ENCODE data around the gene PPP2R3B.

GRCh38 chrX:288561-288991 is 98.1 kb downstream of the PPP2R3B start:
- no peak for TF ChIP-seq CTCF (IDR thresholded peaks at IDR 0.05)
- no peak for TF ChIP-seq SOX15 (CRISPR knock-in tag; IDR thresholded peaks at IDR 0.05)
- no peak for TF ChIP-seq E2F1 (CRISPR knock-in tag; IDR thresholded peaks at IDR 0.05)
- TF ChIP-seq ZBTB21 (CRISPR knock-in tag; IDR thresholded peaks at IDR 0.05; ENCODE audit: borderline replicate concordance), result no peak
- TF ChIP-seq IRF1 (CRISPR knock-in tag; IDR thresholded peaks at IDR 0.05), result no peak
- no peak for TF ChIP-seq CREM (CRISPR knock-in tag; IDR thresholded peaks at IDR 0.05)
- TF ChIP-seq SMAD3 (CRISPR knock-in tag; IDR thresholded peaks at IDR 0.05; ENCODE audit: borderline replicate concordance), result no peak
- no peak for TF ChIP-seq SP1 (CRISPR knock-in tag; conservative IDR thresholded peaks at IDR 0.05)
- TF ChIP-seq RELA (CRISPR knock-in tag; IDR thresholded peaks at IDR 0.05; ENCODE audit: borderline replicate concordance), result no peak
- TF ChIP-seq FOXJ3 (CRISPR knock-in tag; IDR thresholded peaks at IDR 0.05; ENCODE audit: borderline replicate concordance), result no peak
- no peak for TF ChIP-seq PREB (CRISPR knock-in tag; IDR thresholded peaks at IDR 0.05; ENCODE audit: borderline replicate concordance)
- no peak for TF ChIP-seq ESRRA (CRISPR knock-in tag; IDR thresholded peaks at IDR 0.05; ENCODE audit: borderline replicate concordance)
